Colon (tissue), 2 donors: ENCODE results near the gene MFF.
"Not testable (repeated sequence)": the region's sequence is repeated elsewhere in the genome, so short reads cannot be mapped to it uniquely, and the experiment has no call there.

ENCODE experiments used
- FAIRE-seq: peaks from 2 replicates; lab custom pipeline; 2012; peaks lifted over from hg19 to GRCh38; lab: Jason Lieb, UNC
- donor health status: control.
- donor health status: control.

The MFF gene

DNA sequence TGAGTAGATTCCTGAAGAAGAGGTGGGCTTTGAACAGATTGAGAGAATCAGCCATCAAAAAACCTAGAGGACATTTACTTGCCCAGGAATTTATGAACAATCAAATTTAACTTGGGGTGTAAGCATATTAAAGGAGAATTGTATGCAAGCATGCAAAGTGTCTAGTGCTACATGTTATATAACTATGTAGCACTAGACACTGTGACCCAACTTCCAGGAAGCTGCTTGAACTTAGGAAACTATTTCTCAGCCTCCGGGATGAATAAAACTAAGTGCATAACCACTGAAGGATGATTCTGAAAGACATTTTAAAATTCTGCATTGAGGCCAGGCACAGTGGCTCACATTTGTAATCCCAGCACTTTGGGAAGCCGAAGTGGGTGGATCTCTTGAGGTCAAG, 12.4 kb downstream of the MFF start:
- FAIRE-seq = no peak

GRCh38 chr2:227339098-227339599, 14.1 kb downstream of the MFF start:
- no peak for FAIRE-seq

DNA sequence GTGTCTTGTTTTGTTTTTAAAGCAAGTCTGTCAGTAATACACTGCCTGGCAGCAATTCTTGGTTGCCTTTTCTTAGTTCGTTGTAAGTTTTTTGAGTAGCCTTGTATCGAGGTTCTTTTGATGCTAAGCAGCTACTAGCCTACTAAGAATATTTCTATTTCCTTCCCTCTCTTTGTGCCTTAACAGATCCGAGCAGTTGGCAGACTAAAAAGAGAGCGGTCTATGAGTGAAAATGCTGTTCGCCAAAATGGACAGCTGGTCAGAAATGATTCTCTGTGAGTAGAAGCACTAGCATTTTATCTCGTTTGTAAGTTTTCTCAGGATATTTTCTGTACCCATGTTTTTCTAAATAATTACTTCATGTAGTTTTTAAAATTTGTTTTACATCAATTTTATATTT, 15.1 kb downstream of the MFF start:
- FAIRE-seq = no peak

- FAIRE-seq = no peak
Measured at GRCh38 chr2:227341553-227341952, 16.5 kb downstream of the MFF start.

DNA sequence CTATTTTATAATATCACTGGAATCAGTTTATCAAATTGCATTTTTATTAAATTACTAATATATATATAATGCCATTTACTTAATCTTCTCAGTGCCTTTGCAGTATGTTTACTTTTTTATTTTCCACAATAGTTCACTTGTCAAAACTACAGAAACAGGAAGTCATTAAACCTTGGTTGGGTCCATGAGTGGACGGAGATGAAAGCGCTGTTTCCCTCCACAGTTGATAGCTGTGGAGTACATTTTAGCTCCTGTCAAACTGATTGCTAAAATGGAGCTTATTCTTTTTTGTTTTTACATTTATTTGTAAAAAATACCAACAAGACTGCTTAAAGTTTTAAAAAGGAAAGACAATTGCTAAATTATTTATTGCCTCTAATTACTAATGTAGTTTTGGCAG, 19.2 kb downstream of the MFF start:
- no peak for FAIRE-seq

GRCh38 chr2:227347117-227347516, 22.1 kb downstream of the MFF start:
- no peak for FAIRE-seq

DNA sequence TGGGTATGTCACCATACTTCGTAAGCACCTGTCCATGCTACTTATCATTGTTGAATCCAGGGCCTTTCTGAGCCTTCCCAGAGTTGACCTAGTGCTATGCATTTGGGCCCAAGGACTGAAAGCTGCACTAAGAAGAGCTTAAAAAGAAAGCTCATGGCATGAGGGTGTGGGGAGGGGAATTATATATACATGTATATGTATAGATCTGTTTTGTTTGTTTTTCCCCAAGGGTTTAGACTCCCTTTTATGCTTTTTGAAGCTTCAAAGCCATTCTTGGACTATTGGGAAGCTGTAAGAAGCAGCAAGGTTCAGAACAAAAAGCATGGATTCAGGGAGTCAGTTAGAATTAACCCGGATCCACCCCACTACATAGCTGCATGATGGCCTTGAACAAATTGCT, 23.3 kb downstream of the MFF start:
- no peak for FAIRE-seq

- no peak for FAIRE-seq
Measured at GRCh38 chr2:227349989-227350612, 25.1 kb downstream of the MFF start.

GRCh38 chr2:227351639-227352038, 26.6 kb downstream of the MFF start:
- no peak for FAIRE-seq

DNA sequence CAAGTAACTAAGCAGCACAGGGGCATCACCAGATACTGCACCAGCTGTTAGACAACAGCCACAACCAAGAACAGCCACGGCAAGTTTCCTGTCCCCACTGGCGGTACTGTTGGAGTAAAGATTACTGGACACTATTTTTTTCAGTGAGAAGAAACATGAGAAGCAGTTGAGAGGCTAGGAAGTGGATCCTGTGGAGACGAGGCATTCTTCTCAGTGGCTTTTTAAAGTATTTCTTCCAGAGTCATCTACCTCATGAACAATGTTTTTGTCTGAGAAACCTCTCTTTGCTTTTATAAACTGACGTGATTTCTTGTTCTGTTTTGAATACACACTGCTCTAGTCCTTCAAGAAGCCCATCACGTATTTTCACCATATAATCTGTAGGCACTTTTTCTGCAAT, 35.3 kb downstream of the MFF start:
- FAIRE-seq = no peak

DNA sequence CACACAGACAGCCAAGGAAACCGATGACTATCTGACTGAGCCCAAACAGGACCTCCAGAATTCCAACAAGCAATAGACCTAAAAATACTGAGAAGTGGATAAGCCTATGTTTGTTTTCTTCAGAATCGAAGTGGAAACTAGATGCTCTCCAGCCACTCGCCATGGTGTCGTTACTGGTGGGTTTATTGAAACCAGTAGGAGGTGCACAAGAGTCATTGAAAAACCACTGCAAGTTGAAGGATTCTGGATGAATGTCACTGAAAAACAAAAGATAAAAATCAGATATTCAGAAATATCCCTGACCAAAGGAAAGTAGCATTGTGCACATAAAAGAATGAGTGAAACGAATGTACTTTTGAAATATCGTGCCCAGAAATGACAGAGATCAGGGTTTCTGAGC, 38.7 kb downstream of the MFF start:
- no peak for FAIRE-seq

- FAIRE-seq = not testable (repeated sequence)
Measured at GRCh38 chr2:227364585-227365263, 39.7 kb downstream of the MFF start.

GRCh38 chr2:227365833-227366232, 40.8 kb downstream of the MFF start:
- no peak for FAIRE-seq

- no peak for FAIRE-seq
Measured at GRCh38 chr2:227366769-227367426, 41.8 kb downstream of the MFF start.

DNA sequence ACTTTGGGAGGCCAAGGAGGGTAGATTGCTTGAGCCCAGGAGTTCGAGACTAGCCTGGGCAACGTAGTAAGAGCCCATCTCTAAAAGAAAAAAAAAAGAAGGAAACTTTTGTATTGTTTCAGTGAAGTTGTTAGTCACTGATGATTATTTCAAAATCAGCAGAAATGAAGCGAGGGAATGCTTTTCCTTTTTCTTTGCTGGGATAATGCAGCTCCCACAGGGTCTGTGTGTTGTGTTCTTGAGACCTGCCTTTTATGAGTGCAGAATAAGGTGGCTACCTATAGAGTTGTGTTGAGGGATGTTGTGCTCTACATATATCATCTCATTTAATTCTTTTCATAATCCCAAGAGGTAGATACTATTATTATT, 42.4 kb downstream of the MFF start:
- no peak for FAIRE-seq

- FAIRE-seq = no peak
Measured at GRCh38 chr2:227368574-227368973, 43.5 kb downstream of the MFF start.

DNA sequence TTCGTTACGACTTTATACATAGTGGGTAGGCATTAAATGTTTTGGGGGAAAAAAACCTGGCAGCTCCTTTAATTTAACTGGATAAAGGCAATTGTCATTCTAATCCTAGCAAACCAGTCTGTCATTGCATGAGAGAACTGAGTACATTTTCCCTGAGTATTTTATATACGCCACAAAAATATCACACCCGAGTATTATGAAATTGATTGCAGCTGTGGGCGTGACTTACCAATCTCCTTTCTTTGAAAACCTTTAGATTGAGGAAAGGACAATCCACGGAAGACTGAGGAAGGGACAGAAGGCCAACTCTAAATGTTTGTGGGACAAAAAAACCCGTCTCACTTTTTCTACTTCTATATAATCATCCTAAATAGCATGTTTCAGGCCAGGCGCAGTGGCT, 45.0 kb downstream of the MFF start:
- FAIRE-seq = no peak

- no peak for FAIRE-seq
Measured at GRCh38 chr2:227370791-227371312, 45.8 kb downstream of the MFF start.

- no peak for FAIRE-seq
Measured at GRCh38 chr2:227373389-227373788, 48.3 kb downstream of the MFF start.

- FAIRE-seq = no peak
Measured at GRCh38 chr2:227374158-227374557, 49.1 kb downstream of the MFF start.

DNA sequence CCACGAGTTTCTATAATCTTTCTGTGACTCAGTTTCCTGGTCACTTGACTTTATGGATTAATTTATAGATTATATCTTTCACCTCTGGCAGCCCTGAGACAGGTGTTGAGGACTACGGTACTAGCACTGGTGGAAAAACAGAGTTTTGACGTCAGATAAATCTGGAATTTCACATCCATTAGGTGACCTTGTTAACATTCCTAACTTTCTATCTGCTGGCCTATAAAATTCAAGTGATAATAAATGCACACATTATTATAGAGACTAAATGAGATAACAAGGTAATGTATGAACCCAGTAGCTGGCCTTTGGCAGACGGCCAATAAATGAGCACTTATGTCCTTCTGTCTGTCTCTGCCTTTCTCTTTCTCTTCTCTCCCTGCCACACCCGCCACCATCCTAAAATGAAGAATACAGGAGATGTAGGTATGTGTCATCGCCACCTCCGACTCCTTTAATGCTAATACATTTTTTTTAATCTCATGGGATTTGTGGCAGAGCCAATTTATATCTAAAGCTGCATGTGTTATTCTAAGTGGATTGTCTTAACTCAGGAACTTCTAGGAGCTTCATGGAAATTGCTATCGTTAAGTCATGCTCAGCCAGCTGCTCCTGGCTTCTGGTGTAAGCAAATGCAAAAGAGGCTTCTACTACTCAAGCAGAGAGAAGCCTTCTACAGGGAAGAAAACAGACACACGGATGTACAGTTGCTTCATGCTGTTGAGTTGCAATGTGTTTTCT, 51.8 kb downstream of the MFF start:
- FAIRE-seq = no peak
